AG04450 (cell line): Measurements from ENCODE around the gene SMIM31. TPM values are rescaled to one million over a fixed set of nuclear protein-coding genes. Genes with fewer than 3 reads are reported as not detected.

Experiments used
- CTCF ChIA-PET: fragments of 300-600, 350-600 bp; formaldehyde crosslinking; extraction: SDS; loops from one replicate; lab custom pipeline; 2022; ENCODE audit warnings: antibody characterized with exemption, inconsistent platforms; lab: Charles Lee
- POLR2A ChIA-PET: fragments of 350-600 bp; formaldehyde crosslinking; extraction: SDS; loops from one replicate; lab custom pipeline; 2021; ENCODE audit warnings: antibody characterized with exemption, inconsistent platforms; lab: Yijun Ruan, JAX
- DNase-seq: peaks from one replicate; pipeline ENCODE4 v3.0.0-alpha.2; 2011; ENCODE audit warnings: low read depth, low spot score
- H3K27ac ChIP-seq: one replicate; pipeline ENCODE4 v1.5.1; 2012; ENCODE audit warnings: low read depth, low read length, control low read depth
- H3K27me3 ChIP-seq: one replicate; pipeline ENCODE4 v1.6.0; 2012; ENCODE audit warnings: low read length; ENCODE audit not compliant: control insufficient read depth, insufficient read depth
- H3K4me3 ChIP-seq: 2 replicates; pipeline ENCODE4 v1.5.1; 2011; ENCODE audit warnings: mild to moderate bottlenecking, low read depth, low read length, control low read depth
- H3K9me3 ChIP-seq: 2 replicates; pipeline ENCODE4 v1.5.1; 2012; ENCODE audit warnings: low read length; ENCODE audit not compliant: control insufficient read depth, insufficient read depth
- polyA plus RNA-seq: library from polyadenylated mRNA; depleted of rRNA; stranded (reverse); fragments of >200 nt; gene quantifications from 2 replicates; pipeline ENCODE4 v1.2.3, GENCODE V29; 2011
- TF ChIP-seq, protein P1 (sequence below): IDR thresholded peaks from 2 replicates; pipeline ENCODE4 v1.5.1; 2011; ENCODE audit warnings: low read depth, low read length, control low read depth, inconsistent platforms

The SMIM31 gene
- polyA plus RNA-seq, 1 experiment: not detected

- Histone ChIP-seq H3K9me3 (no peaks in the 10 kb centered on the region; the same call in 1 of the 2 replicates), H3K27ac (no peak overlapping the region), H3K27me3 (no peaks in the 10 kb centered on the region), H3K4me3 (no peak overlapping the region)
- TF ChIP-seq, protein P1, sequence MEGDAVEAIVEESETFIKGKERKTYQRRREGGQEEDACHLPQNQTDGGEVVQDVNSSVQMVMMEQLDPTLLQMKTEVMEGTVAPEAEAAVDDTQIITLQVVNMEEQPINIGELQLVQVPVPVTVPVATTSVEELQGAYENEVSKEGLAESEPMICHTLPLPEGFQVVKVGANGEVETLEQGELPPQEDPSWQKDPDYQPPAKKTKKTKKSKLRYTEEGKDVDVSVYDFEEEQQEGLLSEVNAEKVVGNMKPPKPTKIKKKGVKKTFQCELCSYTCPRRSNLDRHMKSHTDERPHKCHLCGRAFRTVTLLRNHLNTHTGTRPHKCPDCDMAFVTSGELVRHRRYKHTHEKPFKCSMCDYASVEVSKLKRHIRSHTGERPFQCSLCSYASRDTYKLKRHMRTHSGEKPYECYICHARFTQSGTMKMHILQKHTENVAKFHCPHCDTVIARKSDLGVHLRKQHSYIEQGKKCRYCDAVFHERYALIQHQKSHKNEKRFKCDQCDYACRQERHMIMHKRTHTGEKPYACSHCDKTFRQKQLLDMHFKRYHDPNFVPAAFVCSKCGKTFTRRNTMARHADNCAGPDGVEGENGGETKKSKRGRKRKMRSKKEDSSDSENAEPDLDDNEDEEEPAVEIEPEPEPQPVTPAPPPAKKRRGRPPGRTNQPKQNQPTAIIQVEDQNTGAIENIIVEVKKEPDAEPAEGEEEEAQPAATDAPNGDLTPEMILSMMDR: peak; percentile 32
- POLR2A ChIA-PET: interaction anchor here (1.2 kb wide), 1 partner anchor 1218 kb away, joined by 3 read pairs; no protein-coding TSS in a partner anchor
- DNase-seq: no peak
- CTCF ChIA-PET: interaction anchor here (0.6 to 3.5 kb wide), 10 partner anchors 12 to 1334 kb away, joined by 3 to 55 read pairs (median 4); no protein-coding TSS in a partner anchor
These were observed 14.6 kb downstream of the SMIM31 start for GRCh38 chr4:164768516-164768915.

DNA sequence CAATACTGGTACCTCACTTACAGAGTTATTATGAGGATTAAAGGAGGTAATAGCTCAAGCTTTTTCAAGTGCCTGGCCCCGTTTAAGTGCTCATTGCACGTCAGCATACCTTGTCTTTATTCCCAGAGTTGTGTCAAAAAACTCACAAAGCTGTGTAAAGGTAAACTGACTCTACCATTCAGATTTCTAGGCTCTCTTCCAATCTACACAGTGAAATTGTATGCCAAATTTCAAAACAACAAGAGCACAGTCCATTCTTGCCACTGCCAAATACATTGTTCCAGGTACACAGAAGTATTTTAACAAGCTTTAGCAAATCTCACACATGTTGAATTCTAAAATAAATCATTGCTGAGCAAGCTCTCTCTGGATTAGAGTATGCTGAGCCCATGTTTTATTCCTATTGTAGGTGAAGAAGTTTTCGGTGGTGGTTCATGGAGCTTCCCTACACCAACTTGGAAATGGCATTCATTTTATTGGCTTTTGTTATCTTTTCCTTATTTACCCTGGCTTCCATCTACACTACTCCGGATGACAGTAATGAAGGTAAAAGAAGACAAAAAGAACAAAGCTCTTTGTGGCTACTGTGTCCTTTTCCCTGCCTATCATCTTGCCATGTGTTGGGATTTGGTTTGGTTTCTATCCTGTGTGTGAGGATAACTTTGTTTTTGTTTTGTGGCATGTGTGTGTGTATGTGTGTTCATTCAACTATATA, 16.2 kb downstream of the SMIM31 start:
- ChIA-PET CTCF (interaction anchor here (0.7 to 1.9 kb wide), 2 partner anchors 10 to 39 kb away, joined by 3 to 5 read pairs; no protein-coding TSS in a partner anchor), POLR2A (no interaction called here)
- DNase-seq: no peak
- TF ChIP-seq, protein P1: no peak
- Histone ChIP-seq H3K27me3 (no peaks in the 10 kb centered on the region), H3K9me3 (no peaks in the 10 kb centered on the region; the same call in 1 of the 2 replicates), H3K4me3 (no peak overlapping the region), H3K27ac (no peak overlapping the region)

DNA sequence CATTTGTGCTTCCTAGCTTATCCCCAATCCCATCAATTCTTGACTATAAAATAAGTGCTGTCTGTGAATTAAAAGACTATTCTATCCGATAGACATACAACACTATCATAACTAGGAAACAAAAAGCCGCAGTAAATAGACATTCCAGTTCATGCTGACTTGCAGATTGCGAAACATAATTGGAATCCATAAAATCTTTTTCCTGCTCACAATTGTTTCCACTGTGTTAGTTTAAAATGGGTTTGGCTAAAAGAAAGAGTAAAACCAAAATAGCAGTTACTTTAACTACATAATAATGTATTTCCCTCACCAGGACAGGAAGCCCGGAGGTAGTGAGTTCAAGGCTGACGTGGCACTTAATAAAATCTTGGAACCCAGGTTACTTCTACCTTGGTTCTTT, 17.2 kb downstream of the SMIM31 start:
- Histone ChIP-seq H3K27ac (no peak overlapping the region), H3K9me3 (no peaks in the 10 kb centered on the region; the same call in 1 of the 2 replicates), H3K27me3 (no peaks in the 10 kb centered on the region), H3K4me3 (no peak overlapping the region)
- POLR2A ChIA-PET: no interaction called here
- TF ChIP-seq, protein P1: no peak
- no peak for DNase-seq
- CTCF ChIA-PET: no interaction called here

GRCh38 chr4:164772076-164772475, 18.1 kb downstream of the SMIM31 start:
- Histone ChIP-seq H3K27me3 (no peaks in the 10 kb centered on the region), H3K27ac (no peak overlapping the region), H3K9me3 (no peaks in the 10 kb centered on the region; the same call in 1 of the 2 replicates), H3K4me3 (no peak overlapping the region)
- ChIA-PET CTCF (no interaction called here), POLR2A (no interaction called here)
- TF ChIP-seq, protein P1: no peak
- DNase-seq: no peak

GRCh38 chr4:164779080-164779479, 25.1 kb downstream of the SMIM31 start:
- TF ChIP-seq, protein P1: no peak
- H3K9me3 ChIP-seq: no peaks in the 10 kb centered on the region; the same call in none of the 2 replicates
- no peak for DNase-seq
- H3K27ac ChIP-seq: no peak overlapping the region
- H3K27me3 ChIP-seq: no peaks in the 10 kb centered on the region
- POLR2A ChIA-PET: no interaction called here
- CTCF ChIA-PET: interaction anchor here (0.5 to 3.8 kb wide), 3 partner anchors 318 to 1330 kb away, joined by 3 to 46 read pairs (median 6); no protein-coding TSS in a partner anchor
- no peak overlapping the region for H3K4me3 ChIP-seq
